Hepatocyte (in vitro differentiated cells): ENCODE measurements around the gene ZNF562. TPM values are rescaled to one million over a fixed set of nuclear protein-coding genes. Genes with fewer than 3 reads are reported as not detected.

Experiments used
- DNase-seq: peaks from one replicate; pipeline ENCODE4 v3.0.0-alpha.2; 2016; ENCODE audit warnings: low spot score
- H2AFZ ChIP-seq: fragments of 200-600 bp; sonication (generic); 2 replicates; pipeline ENCODE4 v1.6.0; 2016; ENCODE audit warnings: antibody characterized with exemption, mild to moderate bottlenecking
- H3K27ac ChIP-seq: fragments of 200-600 bp; sonication (generic); 2 replicates; pipeline ENCODE4 v1.5.1; 2016; ENCODE audit warnings: mild to moderate bottlenecking
- H3K27me3 ChIP-seq: fragments of 200-600 bp; sonication (generic); 2 replicates; pipeline ENCODE4 v1.6.1; 2016
- H3K36me3 ChIP-seq: fragments of 200-600 bp; sonication (generic); replicated peaks from 2 replicates; pipeline ENCODE4 v1.5.1; 2016; ENCODE audit warnings: low read depth; ENCODE audit not compliant: insufficient read depth
- H3K4me1 ChIP-seq: fragments of 200-600 bp; sonication (generic); 2 replicates; pipeline ENCODE4 v1.5.1; 2016; ENCODE audit warnings: mild to moderate bottlenecking, moderate library complexity; ENCODE audit not compliant: insufficient read depth
- H3K4me2 ChIP-seq: fragments of 200-600 bp; sonication (generic); 2 replicates; pipeline ENCODE4 v1.6.0; 2016
- H3K4me3 ChIP-seq: fragments of 200-600 bp; sonication (generic); 2 replicates; pipeline ENCODE4 v1.5.1; 2016; ENCODE audit warnings: mild to moderate bottlenecking
- H3K79me2 ChIP-seq: fragments of 200-600 bp; sonication (generic); 2 replicates; pipeline ENCODE4 v1.6.0; 2017; ENCODE audit warnings: mild to moderate bottlenecking
- H3K9me2 ChIP-seq: fragments of 200-600 bp; sonication (generic); replicated peaks from 2 replicates; pipeline ENCODE4 v1.6.0; 2017; ENCODE audit warnings: mild to moderate bottlenecking; ENCODE audit not compliant: insufficient read depth
- H3K9me3 ChIP-seq: fragments of 200-600 bp; sonication (generic); 2 replicates; pipeline ENCODE4 v1.5.1; 2016; ENCODE audit warnings: low read depth, mild to moderate bottlenecking
- H4K20me1 ChIP-seq: fragments of 200-600 bp; sonication (generic); 2 replicates; pipeline ENCODE4 v1.6.0; 2016; ENCODE audit warnings: mild to moderate bottlenecking; ENCODE audit not compliant: insufficient read depth, poor library complexity, severe bottlenecking
- EZH2 ChIP-seq: fragments of 200-600 bp; sonication (generic); IDR thresholded peaks from 2 replicates; pipeline ENCODE4 v1.6.1; 2016; ENCODE audit warnings: antibody characterized with exemption, mild to moderate bottlenecking, borderline replicate concordance
- EZH2phosphoT487 ChIP-seq: fragments of 200-600 bp; sonication (generic); IDR thresholded peaks from one replicate; pipeline ENCODE4 v1.6.1; 2018; ENCODE audit warnings: antibody characterized with exemption, mild to moderate bottlenecking, low read depth, moderate library complexity; ENCODE audit not compliant: unreplicated experiment, severe bottlenecking
- WGBS: methylation state at CpG from one replicate; pipeline ENCODE4 v1.1.6; 2016; ENCODE audit warnings: low lambda C conversion rate; ENCODE audit errors: missing lambda C conversion rate; 5-methylcytosine and 5-hydroxymethylcytosine counted together
- polyA plus RNA-seq: library from polyadenylated mRNA; unstranded; fragments of >200 nt; fragmentation: Nextera tagmentation; extraction: Ambion mirVana; gene quantifications from 2 replicates; pipeline ENCODE4 v1.2.1, GENCODE V29; 2016
- total RNA-seq: library from RNA; depleted of rRNA; stranded (reverse); fragments of >200 nt; gene quantifications from 2 replicates; pipeline ENCODE4 v1.2.3, GENCODE V29; 2014
- TF ChIP-seq, protein P1 (sequence below): fragments of 200-600 bp; sonication (generic); IDR thresholded peaks from 2 replicates; pipeline ENCODE4 v1.5.1; 2016; ENCODE audit warnings: antibody characterized with exemption, mild to moderate bottlenecking; ENCODE audit not compliant: poor library complexity

ZNF562 gene
- total and polyA plus RNA-seq, 2 experiments from 2014 or later: 0.87 to 0.94 TPM

DNA sequence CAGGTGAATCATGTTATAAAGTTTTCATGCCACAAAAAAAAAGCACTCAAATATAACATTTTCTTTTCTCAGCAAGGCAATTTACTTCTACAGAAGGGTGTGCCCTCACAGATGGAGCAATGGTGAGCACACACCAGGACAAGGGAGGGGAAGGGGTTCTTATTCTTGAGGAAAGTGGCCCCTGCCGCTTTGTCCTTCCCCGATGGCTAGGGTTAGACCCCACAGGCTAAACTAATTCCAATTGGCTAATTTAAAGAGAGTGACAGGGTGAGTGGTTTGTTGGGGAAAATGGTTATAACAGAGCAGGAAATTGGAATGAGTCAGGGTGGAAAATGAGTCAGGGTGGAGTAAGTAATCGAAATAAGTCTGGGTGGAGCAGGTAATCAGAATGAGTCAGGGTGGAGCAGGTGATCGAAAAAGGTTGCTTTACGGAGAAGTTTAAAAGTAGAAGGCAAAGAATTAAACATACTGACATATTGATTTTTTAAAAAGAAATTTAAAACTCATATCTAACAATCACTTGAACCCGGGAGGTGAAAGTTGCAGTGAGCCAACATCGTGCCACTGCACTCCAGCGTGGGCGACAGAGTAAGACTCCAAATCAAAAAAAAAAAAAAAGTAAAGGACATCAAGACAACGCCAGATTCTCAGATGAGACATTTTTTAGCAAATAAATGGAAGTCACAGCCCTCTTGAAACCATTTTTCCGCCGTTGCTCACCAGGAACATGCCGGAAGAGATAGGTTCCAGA lies 813 bp downstream of the ZNF562 start:
- no peaks in the 10 kb centered on the region for H4K20me1 ChIP-seq
- no peak overlapping the region for H3K4me2 ChIP-seq
- no peak overlapping the region for H2AFZ ChIP-seq
- no peak overlapping the region for H3K27ac ChIP-seq
- H3K4me1 ChIP-seq: no peaks in the 10 kb centered on the region
- H3K79me2 ChIP-seq: no peaks in the 10 kb centered on the region
- no peaks in the 10 kb centered on the region for H3K9me3 ChIP-seq
- H3K9me2 ChIP-seq: no peaks in the 10 kb centered on the region
- H3K4me3 ChIP-seq: no peak overlapping the region
- no peak for TF ChIP-seq EZH2phosphoT487
- TF ChIP-seq, protein P1, sequence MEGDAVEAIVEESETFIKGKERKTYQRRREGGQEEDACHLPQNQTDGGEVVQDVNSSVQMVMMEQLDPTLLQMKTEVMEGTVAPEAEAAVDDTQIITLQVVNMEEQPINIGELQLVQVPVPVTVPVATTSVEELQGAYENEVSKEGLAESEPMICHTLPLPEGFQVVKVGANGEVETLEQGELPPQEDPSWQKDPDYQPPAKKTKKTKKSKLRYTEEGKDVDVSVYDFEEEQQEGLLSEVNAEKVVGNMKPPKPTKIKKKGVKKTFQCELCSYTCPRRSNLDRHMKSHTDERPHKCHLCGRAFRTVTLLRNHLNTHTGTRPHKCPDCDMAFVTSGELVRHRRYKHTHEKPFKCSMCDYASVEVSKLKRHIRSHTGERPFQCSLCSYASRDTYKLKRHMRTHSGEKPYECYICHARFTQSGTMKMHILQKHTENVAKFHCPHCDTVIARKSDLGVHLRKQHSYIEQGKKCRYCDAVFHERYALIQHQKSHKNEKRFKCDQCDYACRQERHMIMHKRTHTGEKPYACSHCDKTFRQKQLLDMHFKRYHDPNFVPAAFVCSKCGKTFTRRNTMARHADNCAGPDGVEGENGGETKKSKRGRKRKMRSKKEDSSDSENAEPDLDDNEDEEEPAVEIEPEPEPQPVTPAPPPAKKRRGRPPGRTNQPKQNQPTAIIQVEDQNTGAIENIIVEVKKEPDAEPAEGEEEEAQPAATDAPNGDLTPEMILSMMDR: no peak
- TF ChIP-seq EZH2: no peak
- no peaks in the 10 kb centered on the region for H3K36me3 ChIP-seq
- DNase-seq: no peak
- 96% methylated on average over 13 of the region's 13 CpGs for WGBS
- no peaks in the 10 kb centered on the region for H3K27me3 ChIP-seq

DNA sequence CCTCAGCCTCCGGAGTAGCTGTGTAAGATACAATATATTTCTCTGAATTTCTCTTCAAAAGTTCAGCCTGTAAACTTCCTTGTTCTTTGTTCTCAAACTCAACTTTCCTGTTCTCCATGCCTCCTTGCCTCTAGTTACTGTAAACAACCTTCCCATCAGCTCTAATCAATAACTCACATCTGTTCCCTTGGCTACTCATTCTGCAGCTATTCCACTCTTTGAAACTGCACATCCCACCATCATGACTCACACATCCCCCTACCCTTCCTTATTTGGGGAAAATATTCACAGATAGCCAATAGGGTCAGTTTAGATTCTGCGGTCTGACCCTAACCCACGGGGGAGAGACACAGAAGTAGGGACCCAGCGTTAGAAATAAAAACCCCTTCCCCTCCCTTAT lies 2.0 kb downstream of the ZNF562 start:
- H3K27ac ChIP-seq: no peak overlapping the region
- no peaks in the 10 kb centered on the region for H3K9me2 ChIP-seq
- no peaks in the 10 kb centered on the region for H3K27me3 ChIP-seq
- H3K4me2 ChIP-seq: no peak overlapping the region
- no peak for TF ChIP-seq EZH2
- TF ChIP-seq EZH2phosphoT487: no peak
- TF ChIP-seq, protein P1: no peak
- no peak for DNase-seq
- no peaks in the 10 kb centered on the region for H4K20me1 ChIP-seq
- no peaks in the 10 kb centered on the region for H3K79me2 ChIP-seq
- H3K4me1 ChIP-seq: no peaks in the 10 kb centered on the region
- H2AFZ ChIP-seq: no peak overlapping the region
- peaks cover 10% of the 10 kb centered on the region for H3K9me3 ChIP-seq
- H3K36me3 ChIP-seq: no peaks in the 10 kb centered on the region
- 78% methylated on average over 4 of the region's 4 CpGs for WGBS
- no peak overlapping the region for H3K4me3 ChIP-seq

DNA sequence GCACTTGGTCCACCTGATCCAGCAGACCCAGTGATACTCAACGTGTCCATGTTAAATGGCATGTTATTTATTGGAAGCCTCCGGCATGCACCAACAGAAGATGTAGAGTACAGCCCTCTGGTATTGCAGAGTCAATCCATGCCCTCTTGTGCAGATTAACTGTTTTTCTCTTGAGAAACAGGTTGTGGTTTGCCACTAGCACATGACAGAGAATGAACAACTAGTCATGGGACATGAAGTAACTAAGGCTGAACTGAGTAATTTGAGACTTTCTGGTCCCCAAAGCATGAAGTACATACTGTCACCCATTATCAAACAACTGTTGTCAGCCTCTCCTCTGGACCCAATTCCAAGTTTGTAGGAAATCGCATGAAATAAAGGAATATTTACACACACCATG lies 3.2 kb downstream of the ZNF562 start:
- H3K9me2 ChIP-seq: no peaks in the 10 kb centered on the region
- DNase-seq: no peak
- no peak overlapping the region for H3K4me3 ChIP-seq
- H3K36me3 ChIP-seq: no peaks in the 10 kb centered on the region
- no peak overlapping the region for H3K4me2 ChIP-seq
- H3K27me3 ChIP-seq: no peaks in the 10 kb centered on the region
- H3K79me2 ChIP-seq: no peaks in the 10 kb centered on the region
- H4K20me1 ChIP-seq: no peaks in the 10 kb centered on the region
- WGBS: 95% methylated on average over 3 of the region's 3 CpGs
- H3K9me3 ChIP-seq: peaks cover 17% of the 10 kb centered on the region
- TF ChIP-seq EZH2phosphoT487 (no peak), EZH2 (no peak)
- TF ChIP-seq, protein P1: no peak
- no peaks in the 10 kb centered on the region for H3K4me1 ChIP-seq
- no peak overlapping the region for H3K27ac ChIP-seq
- H2AFZ ChIP-seq: no peak overlapping the region
